HG03025 (cell line): ENCODE measurements around the gene SLC6A8.

Experiments
- ATAC-seq: cut with Tn5 transposase; IDR thresholded peaks from one replicate; pipeline ENCODE4 v1.9.1; 2021; ENCODE audit warnings: mild to moderate bottlenecking, moderate library complexity; ENCODE audit not compliant: unreplicated experiment, low FRiP score

The SLC6A8 gene

GRCh38 chrX:153687121-153688039, at the start of gene SLC6A8:
SLC6A8 (plus strand) TSS chrX:153687926; CDS start chrX:153688575, 649 bp downstream.
- ATAC-seq = no peak

GRCh38 chrX:153638041-153638371, 49.7 kb upstream of the SLC6A8 start:
- no peak for ATAC-seq

GRCh38 chrX:153638436-153639176, 49.1 kb upstream of the SLC6A8 start:
- ATAC-seq = no peak

GRCh38 chrX:153639177-153640044, 48.3 kb upstream of the SLC6A8 start:
- ATAC-seq = no peak

- ATAC-seq = no peak
Measured at GRCh38 chrX:153640045-153640686, 47.6 kb upstream of the SLC6A8 start.

GRCh38 chrX:153640736-153641575, 46.8 kb upstream of the SLC6A8 start:
- ATAC-seq = no peak

- ATAC-seq = no peak
Measured at GRCh38 chrX:153641627-153642026, 46.1 kb upstream of the SLC6A8 start.

- ATAC-seq = no peak
Measured at GRCh38 chrX:153642051-153642654, 45.6 kb upstream of the SLC6A8 start.

- ATAC-seq = no peak
Measured at GRCh38 chrX:153642655-153643430, 44.9 kb upstream of the SLC6A8 start.

- ATAC-seq = no peak
Measured at GRCh38 chrX:153643431-153644351, 44.0 kb upstream of the SLC6A8 start.

GRCh38 chrX:153644356-153645125, 43.2 kb upstream of the SLC6A8 start:
- no peak for ATAC-seq

- no peak for ATAC-seq
Measured at GRCh38 chrX:153645151-153645550, 42.6 kb upstream of the SLC6A8 start.

GRCh38 chrX:153645921-153646488, 41.7 kb upstream of the SLC6A8 start:
- ATAC-seq = no peak

GRCh38 chrX:153646620-153647373, 40.9 kb upstream of the SLC6A8 start, which contains the start of gene DUSP9:
DUSP9 (plus strand) TSS chrX:153647203; CDS start chrX:153647954, 751 bp downstream.
- no peak for ATAC-seq
